MM.1S (cell line): ENCODE results near the gene UACA.

ENCODE experiments used
- DNase-seq: peaks from one replicate; pipeline ENCODE4 v3.0.0-alpha.2; 2015
- H2AFZ ChIP-seq: fragments of 300-600 bp; sonication (generic); 2 replicates; pipeline ENCODE4 v1.6.0; 2016; ENCODE audit warnings: antibody characterized with exemption, low read length
- H3F3A ChIP-seq: fragments of 300-600 bp; sonication (generic); 2 replicates; pipeline ENCODE4 v1.6.1; 2016; ENCODE audit warnings: mild to moderate bottlenecking, antibody characterized with exemption, low read length, moderate library complexity, mixed read lengths; ENCODE audit not compliant: insufficient read depth
- H3K27ac ChIP-seq: fragments of 300-600 bp; sonication (generic); 2 replicates; pipeline ENCODE4 v1.5.1; 2016; ENCODE audit warnings: mild to moderate bottlenecking, low read length
- H3K27me3 ChIP-seq: fragments of 300-600 bp; sonication (generic); replicated peaks from 2 replicates; pipeline ENCODE4 v1.6.0; 2016; ENCODE audit warnings: low read length; ENCODE audit not compliant: insufficient read depth
- H3K36me3 ChIP-seq: fragments of 300-600 bp; sonication (generic); replicated peaks from 2 replicates; pipeline ENCODE4 v1.6.1; 2016; ENCODE audit warnings: mild to moderate bottlenecking, low read length, mixed read lengths; ENCODE audit not compliant: insufficient read depth
- H3K4me1 ChIP-seq: fragments of 300-600 bp; sonication (generic); 2 replicates; pipeline ENCODE4 v1.6.1; 2016; ENCODE audit warnings: low read length, mixed read lengths
- H3K4me2 ChIP-seq: fragments of 300-600 bp; sonication (generic); 2 replicates; pipeline ENCODE4 v1.6.0; 2016; ENCODE audit warnings: low read depth, low read length
- H3K4me3 ChIP-seq: fragments of 300-600 bp; sonication (generic); 2 replicates; pipeline ENCODE4 v1.5.1; 2016; ENCODE audit warnings: low read length, mixed read lengths
- H3K79me2 ChIP-seq: fragments of 300-600 bp; sonication (generic); 2 replicates; pipeline ENCODE4 v1.6.1; 2016; ENCODE audit warnings: mixed run types, low read length, mixed read lengths
- H3K9ac ChIP-seq: fragments of 300-600 bp; sonication (generic); 2 replicates; pipeline ENCODE4 v1.6.1; 2016; ENCODE audit warnings: low read length, mixed read lengths
- H3K9me2 ChIP-seq: fragments of 300-600 bp; sonication (generic); replicated peaks from 2 replicates; pipeline ENCODE4 v1.6.1; 2016; ENCODE audit warnings: mild to moderate bottlenecking, low read length, mixed read lengths; ENCODE audit not compliant: insufficient read depth
- H3K9me3 ChIP-seq: fragments of 300-600 bp; sonication (generic); replicated peaks from 2 replicates; pipeline ENCODE4 v1.6.1; 2016; ENCODE audit warnings: mild to moderate bottlenecking, low read length, mixed read lengths; ENCODE audit not compliant: insufficient read depth
- H4K20me1 ChIP-seq: fragments of 300-600 bp; sonication (generic); 2 replicates; pipeline ENCODE4 v1.6.1; 2016; ENCODE audit warnings: mild to moderate bottlenecking, low read length, moderate library complexity, mixed read lengths; ENCODE audit not compliant: insufficient read depth
- CTCF ChIP-seq: fragments of 300-600 bp; sonication (generic); IDR thresholded peaks from 2 replicates; pipeline ENCODE4 v1.5.1; 2016; ENCODE audit warnings: antibody characterized with exemption, low read length, mixed read lengths
- EZH2 ChIP-seq: fragments of 300-600 bp; sonication (generic); optimal IDR thresholded peaks from 2 replicates; pipeline ENCODE3; 2017; ENCODE audit warnings: low read depth, mild to moderate bottlenecking, antibody characterized with exemption, low read length, mixed read lengths
- EZH2phosphoT487 ChIP-seq: fragments of 300-600 bp; sonication (generic); IDR thresholded peaks from 2 replicates; pipeline ENCODE4 v1.6.1; 2018; ENCODE audit warnings: antibody characterized with exemption, low read length

Gene UACA

GRCh38 chr15:70635895-70636294 lies 127.5 kb downstream of the UACA start:
- H4K20me1 ChIP-seq, result no peaks in the 10 kb centered on the region
- H3K79me2 ChIP-seq, result no peaks in the 10 kb centered on the region
- no peak overlapping the region for H2AFZ ChIP-seq
- no peaks in the 10 kb centered on the region for H3K4me1 ChIP-seq
- DNase-seq, result no peak
- H3K27ac ChIP-seq, result no peak overlapping the region
- TF ChIP-seq EZH2phosphoT487, result no peak
- no peak for TF ChIP-seq EZH2
- no peaks in the 10 kb centered on the region for H3F3A ChIP-seq
- no peaks in the 10 kb centered on the region for H3K9me3 ChIP-seq
- no peak overlapping the region for H3K9ac ChIP-seq
- no peak overlapping the region for H3K4me2 ChIP-seq
- H3K9me2 ChIP-seq, result no peaks in the 10 kb centered on the region
- no peak overlapping the region for H3K4me3 ChIP-seq
- no peaks in the 10 kb centered on the region for H3K36me3 ChIP-seq
- no peaks in the 10 kb centered on the region for H3K27me3 ChIP-seq

DNA sequence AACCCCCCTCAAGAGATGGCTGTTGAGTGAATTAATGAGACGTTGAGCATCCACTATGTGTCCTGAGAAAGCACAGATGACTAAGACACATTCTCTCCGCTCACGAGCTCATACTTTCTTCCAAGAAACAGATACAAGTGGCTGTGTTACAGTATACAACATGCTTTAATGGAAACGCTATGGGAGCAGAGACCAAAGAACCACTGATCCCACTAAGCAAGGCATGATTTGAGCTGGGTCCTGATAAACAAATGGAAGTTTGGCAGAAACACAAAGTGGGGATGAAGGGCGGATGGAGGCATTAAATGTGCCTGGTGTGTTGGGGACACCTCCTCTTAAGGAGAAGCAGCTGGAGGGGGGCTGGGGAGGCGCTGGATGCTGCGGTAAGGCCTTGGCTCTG lies 129.4 kb downstream of the UACA start:
- H3K9ac ChIP-seq, result no peak overlapping the region

DNA sequence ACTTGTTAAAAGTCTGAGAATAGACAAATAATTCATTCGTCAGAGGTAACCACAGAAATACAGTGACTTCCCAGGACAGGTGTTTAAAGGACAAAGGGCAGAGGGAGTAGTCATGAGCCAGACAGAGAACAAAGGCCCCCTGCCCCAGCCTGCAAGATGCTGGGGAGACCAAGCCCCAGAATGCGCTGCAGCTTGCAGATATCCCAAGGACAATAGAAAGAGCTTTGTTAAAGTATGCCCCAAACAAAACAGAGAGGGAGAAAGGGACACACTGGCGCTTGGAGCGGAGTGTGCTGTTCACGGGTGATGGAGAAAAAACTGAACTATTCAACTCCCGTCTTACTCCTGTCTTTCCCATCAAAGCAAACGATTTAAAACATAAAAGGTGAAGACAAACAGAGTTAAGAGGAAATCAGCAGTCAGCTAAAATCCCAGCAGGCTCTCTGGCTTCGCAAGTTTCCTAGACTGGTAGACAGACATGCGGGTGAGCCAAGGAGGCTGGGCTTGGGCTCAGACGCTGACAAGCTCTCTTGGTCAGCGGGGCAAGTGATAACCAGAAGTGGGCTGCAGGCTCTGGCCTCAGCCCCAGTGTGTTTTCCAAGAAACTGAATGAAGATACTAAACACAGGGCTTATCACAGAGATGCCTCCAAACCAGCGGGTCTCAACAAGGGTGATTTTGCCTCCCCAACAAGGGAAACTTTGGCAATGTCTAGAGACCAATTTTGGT lies 130.1 kb downstream of the UACA start:
- H3K36me3 ChIP-seq, result no peaks in the 10 kb centered on the region
- H3K27me3 ChIP-seq, result no peaks in the 10 kb centered on the region
- no peaks in the 10 kb centered on the region for H3F3A ChIP-seq
- H3K4me3 ChIP-seq, result no peak overlapping the region
- H2AFZ ChIP-seq, result no peak overlapping the region
- no peaks in the 10 kb centered on the region for H4K20me1 ChIP-seq
- H3K9ac ChIP-seq, result no peak overlapping the region
- no peak for TF ChIP-seq EZH2phosphoT487
- no peak for TF ChIP-seq CTCF
- no peak for TF ChIP-seq EZH2
- H3K4me2 ChIP-seq, result no peak overlapping the region
- no peaks in the 10 kb centered on the region for H3K4me1 ChIP-seq
- H3K79me2 ChIP-seq, result no peaks in the 10 kb centered on the region
- H3K27ac ChIP-seq, result no peak overlapping the region
- H3K9me3 ChIP-seq, result no peaks in the 10 kb centered on the region
- H3K9me2 ChIP-seq, result no peaks in the 10 kb centered on the region
- no peak for DNase-seq

More for the DNA sequence above, 129.4 kb downstream of the UACA start:
- no peaks in the 10 kb centered on the region for H3K9me3 ChIP-seq
- TF ChIP-seq EZH2 (no peak), CTCF (no peak), EZH2phosphoT487 (no peak)
- H3K4me1 ChIP-seq, result no peaks in the 10 kb centered on the region
- no peaks in the 10 kb centered on the region for H4K20me1 ChIP-seq
- no peaks in the 10 kb centered on the region for H3K36me3 ChIP-seq
- H3K4me3 ChIP-seq, result no peak overlapping the region
- H3K9me2 ChIP-seq, result no peaks in the 10 kb centered on the region
- H3K27me3 ChIP-seq, result no peaks in the 10 kb centered on the region
- no peak overlapping the region for H3K27ac ChIP-seq
- H3K79me2 ChIP-seq, result no peaks in the 10 kb centered on the region
- DNase-seq, result no peak
- H3F3A ChIP-seq, result no peaks in the 10 kb centered on the region
- H3K4me2 ChIP-seq, result no peak overlapping the region
- H2AFZ ChIP-seq, result no peak overlapping the region

DNA sequence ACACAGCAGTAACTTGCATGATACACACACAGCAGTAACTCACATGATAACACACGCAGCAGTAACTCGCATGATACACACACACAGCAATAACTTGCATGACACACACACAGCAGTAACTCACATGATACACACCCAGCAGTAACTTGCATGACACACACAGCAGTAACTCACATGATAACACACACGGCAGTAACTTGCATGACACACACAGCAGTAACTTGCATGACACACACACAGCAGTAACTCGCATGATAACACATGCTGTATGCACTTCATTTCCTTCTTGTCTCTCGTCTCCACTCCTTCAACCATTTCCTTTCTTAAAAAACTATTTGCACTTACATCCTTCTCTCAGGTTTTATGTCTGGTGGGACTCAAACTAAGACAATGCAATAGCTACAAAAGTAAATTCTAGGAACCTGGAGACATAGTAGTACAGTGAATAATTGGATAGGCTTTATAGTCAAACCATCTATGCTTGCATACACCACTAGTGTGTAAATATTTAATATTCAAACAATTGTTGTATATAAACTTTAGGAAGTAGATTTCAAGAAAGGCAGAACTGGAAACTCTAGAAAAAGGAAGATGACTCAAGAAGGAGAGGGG lies 130.8 kb downstream of the UACA start:
- no peak for DNase-seq
- no peaks in the 10 kb centered on the region for H3K4me1 ChIP-seq

More for the DNA sequence above, 130.8 kb downstream of the UACA start:
- Histone ChIP-seq H3F3A (no peaks in the 10 kb centered on the region), H4K20me1 (no peaks in the 10 kb centered on the region), H3K79me2 (no peaks in the 10 kb centered on the region), H3K4me2 (no peak overlapping the region), H3K27ac (no peak overlapping the region), H3K9ac (no peak overlapping the region), H3K36me3 (no peaks in the 10 kb centered on the region), H3K27me3 (no peaks in the 10 kb centered on the region), H3K4me3 (no peak overlapping the region), H3K9me2 (no peaks in the 10 kb centered on the region), H3K9me3 (no peaks in the 10 kb centered on the region), H2AFZ (no peak overlapping the region)
- TF ChIP-seq EZH2, result no peak
- TF ChIP-seq CTCF, result no peak
- TF ChIP-seq EZH2phosphoT487, result no peak
